Esophagus squamous epithelium (tissue), 4 donors: ENCODE measurements around the gene HOXB8.

Experiments
- CTCF ChIP-seq, 6 experiments: fragments of 450-650 bp in 4 of 6; fragments of 200-600 bp in 2 of 6; sonication (generic) in 2 of 6; IDR thresholded peaks; one replicate each; pipeline ENCODE4 v1.5.1; 2016 to 2019; ENCODE audit warnings: antibody characterized with exemption in 6 of 6, mild to moderate bottlenecking in 4 of 6, moderate library complexity in 4 of 6
- POLR2A ChIP-seq, 4 donors: fragments of 450-650 bp; IDR thresholded peaks; one replicate each; pipeline ENCODE4 v1.6.1; 2017; ENCODE audit warnings: antibody characterized with exemption in 4 of 4, mild to moderate bottlenecking in 4 of 4, moderate library complexity in 3 of 4

DNA sequence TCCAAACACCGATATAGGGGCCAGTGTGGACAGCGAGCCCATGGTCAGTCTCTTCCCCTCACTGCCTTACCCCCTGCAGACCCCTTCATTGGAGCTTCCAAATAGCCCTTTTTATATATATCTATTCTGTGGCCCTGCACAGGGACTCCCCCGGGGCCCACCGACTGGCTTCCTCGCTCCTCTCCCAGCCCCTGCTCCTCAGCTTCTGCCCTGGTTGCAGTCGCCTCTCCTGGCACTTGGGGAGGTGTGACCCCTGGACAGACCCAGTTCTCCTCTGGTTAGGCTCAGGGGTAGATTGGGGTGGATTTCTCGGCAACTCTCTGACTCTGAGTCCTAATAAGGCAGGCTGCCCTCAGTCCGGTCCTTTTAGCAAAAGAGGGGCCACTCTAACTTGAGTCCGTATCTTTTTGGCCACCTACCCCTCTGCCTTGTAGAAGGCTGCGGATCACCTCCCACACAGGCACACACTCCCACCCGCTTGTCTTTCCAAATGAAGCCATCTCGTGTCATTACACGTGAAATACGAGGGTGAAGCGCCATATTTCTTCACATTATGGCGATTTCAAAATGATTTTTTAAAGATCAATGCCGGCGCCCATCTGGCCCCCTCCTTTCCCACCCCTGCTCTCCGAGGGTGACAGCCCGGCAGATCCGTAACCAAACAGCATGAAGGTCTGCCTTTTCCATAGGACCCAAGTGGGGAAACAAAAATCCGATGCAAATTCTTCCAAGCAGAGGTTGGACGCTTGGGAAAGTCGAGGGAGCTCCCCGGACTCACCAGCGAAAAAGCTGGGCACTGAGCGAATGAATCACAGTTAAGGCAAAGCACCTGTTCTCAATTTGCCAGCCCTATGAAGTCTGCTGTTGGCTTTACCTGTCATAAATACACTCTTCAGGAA is 12.8 kb upstream of the HOXB8 start:
- TF ChIP-seq POLR2A (IDR thresholded peaks at IDR 0.05) (no peak), CTCF (IDR thresholded peaks at IDR 0.05) (no peak)
